HepG2 (cell line): ENCODE measurements around the gene COL9A1. TPM values are rescaled to one million over a fixed set of nuclear protein-coding genes. Genes with fewer than 3 reads are reported as not detected.

Experiments used
- ATAC-seq: fragments of 200-7000 bp; cut with Tn5 transposase; 3 replicates; pipeline ENCODE4 v1.9.1; 2020; ENCODE audit warnings: mild to moderate bottlenecking, moderate library complexity
- BruUV-seq: library from RNA; stranded (reverse); fragments of 400-500 nt; replicated peaks from 2 replicates; lab custom pipeline; 2021; lab: Mats Ljungman, UMichigan
- CTCF ChIA-PET: fragments of 300-600 bp; formaldehyde crosslinking; extraction: SDS; loops from one replicate; lab custom pipeline; 2021; ENCODE audit warnings: low total read pairs, inconsistent platforms, low intra/inter-chr PET ratio; lab: Yijun Ruan, JAX
- POLR2A ChIA-PET: fragments of 350-600 bp; sonication (Branson Sonifier 250); formaldehyde crosslinking; loops from one replicate; lab custom pipeline; 2020; ENCODE audit warnings: antibody characterized with exemption, inconsistent platforms; lab: Yijun Ruan, JAX
- DNase-seq: peaks from one replicate; pipeline ENCODE4 v3.0.0-alpha.2; 2015; ENCODE audit warnings: low spot score
- FAIRE-seq: peaks from 3 replicates; lab custom pipeline; 2011; peaks lifted over from hg19 to GRCh38; lab: Jason Lieb, UNC
- H2AFZ ChIP-seq: one replicate; pipeline ENCODE4 v1.6.1; 2011; ENCODE audit warnings: low read length, inconsistent platforms
- H3K27ac ChIP-seq: fragments of 300-600 bp; 3 replicates; pipeline ENCODE4 v1.8.0; 2011; ENCODE audit warnings: mixed run types, mild to moderate bottlenecking, mixed read lengths, low read length, inconsistent platforms; ENCODE audit not compliant: insufficient read depth; ENCODE audit errors: extremely low read length
- H3K27me3 ChIP-seq, 2 experiments: fragments of 200-600 bp in 1 of 2; 2 replicates in 1 of 2; 3 replicates in 1 of 2; pipeline versions ENCODE4 v1.6.0 to v1.8.0; 2011; ENCODE audit warnings: low read length in 2 of 2, mild to moderate bottlenecking in 2 of 2, moderate library complexity in 2 of 2, inconsistent platforms in 1 of 2; ENCODE audit not compliant: insufficient read depth in 2 of 2, control insufficient read depth in 1 of 2
- H3K36me3 ChIP-seq, 2 experiments: fragments of 200-600 bp in 1 of 2; replicated peaks in 1 of 2; 2 replicates in 1 of 2; 3 replicates in 1 of 2; pipeline versions ENCODE4 v1.5.1 to v1.8.0; 2011; ENCODE audit warnings: low read length in 2 of 2, inconsistent platforms in 1 of 2; ENCODE audit not compliant: insufficient read depth in 2 of 2, control insufficient read depth in 1 of 2
- H3K4me1 ChIP-seq: 2 replicates; pipeline ENCODE4 v1.5.1; 2012; ENCODE audit warnings: low read length, inconsistent platforms; ENCODE audit not compliant: insufficient read depth
- H3K4me2 ChIP-seq: 2 replicates; pipeline ENCODE4 v1.6.0; 2011; ENCODE audit warnings: low read depth, low read length, inconsistent platforms
- H3K4me3 ChIP-seq, 3 experiments: fragments of 200-600 bp in 1 of 3; sonication (generic), shearing (Covaris generic) in 1 of 3; replicated peaks in 1 of 3; 2 replicates each; pipeline ENCODE4 v1.5.1; 2011 to 2016; ENCODE audit warnings: low read length in 3 of 3, inconsistent platforms in 2 of 3, low read depth in 2 of 3, mild to moderate bottlenecking in 2 of 3, control low read depth in 1 of 3, mixed read lengths in 1 of 3; ENCODE audit not compliant: insufficient read depth in 1 of 3
- H3K79me2 ChIP-seq: one replicate; pipeline ENCODE4 v1.6.1; 2011; ENCODE audit warnings: low read length, inconsistent platforms; ENCODE audit not compliant: insufficient read depth
- H3K9ac ChIP-seq: 2 replicates; pipeline ENCODE4 v1.6.0; 2011; ENCODE audit warnings: mild to moderate bottlenecking, low read depth, low read length, inconsistent platforms; ENCODE audit not compliant: insufficient read depth
- H3K9me3 ChIP-seq: 2 replicates; pipeline ENCODE4 v1.5.1; 2012; ENCODE audit warnings: mild to moderate bottlenecking, low read length
- H4K20me1 ChIP-seq: 2 replicates; pipeline ENCODE4 v1.6.0; 2011; ENCODE audit warnings: inconsistent platforms, mild to moderate bottlenecking, low read length, moderate library complexity; ENCODE audit not compliant: insufficient read depth
- ATF5 ChIP-seq: sonication (generic); formaldehyde crosslinking; IDR thresholded peaks from 2 replicates; pipeline ENCODE4 v1.4.0; 2020; ENCODE audit warnings: mild to moderate bottlenecking, low read depth, missing genetic modification reagents
- CC2D1A ChIP-seq: sonication (generic); formaldehyde crosslinking; IDR thresholded peaks from 2 replicates; pipeline ENCODE4 v1.8.1; 2023; ENCODE audit warnings: mild to moderate bottlenecking, missing genetic modification reagents
- CSRNP1 ChIP-seq: sonication (generic); formaldehyde crosslinking; IDR thresholded peaks from 2 replicates; pipeline ENCODE4 v1.8.1; 2023; ENCODE audit warnings: mild to moderate bottlenecking, missing genetic modification reagents
- E2F2 ChIP-seq: sonication (generic); formaldehyde crosslinking; IDR thresholded peaks from 2 replicates; pipeline ENCODE4 v1.4.0; 2020; ENCODE audit warnings: missing genetic modification reagents, borderline replicate concordance
- HOXA7 ChIP-seq: sonication (generic); formaldehyde crosslinking; IDR thresholded peaks from 2 replicates; pipeline ENCODE4 v1.8.1; 2022; ENCODE audit warnings: mild to moderate bottlenecking, missing genetic modification reagents, moderate library complexity
- KLF6 ChIP-seq: IDR thresholded peaks from 2 replicates; pipeline ENCODE4 v1.8.0; 2016; ENCODE audit warnings: missing biosample characterization, missing genetic modification reagents
- NFE2L2 ChIP-seq: fragments of 150-350 bp; IDR thresholded peaks from 2 replicates; pipeline ENCODE4 v1.6.1; 2014; ENCODE audit warnings: low read length
- NFYB ChIP-seq: sonication (generic); formaldehyde crosslinking; IDR thresholded peaks from 2 replicates; pipeline ENCODE4 v1.4.0; 2020; ENCODE audit warnings: missing genetic modification reagents
- NR1H2 ChIP-seq: sonication (generic); formaldehyde crosslinking; IDR thresholded peaks from 2 replicates; pipeline ENCODE4 v1.8.1; 2022; ENCODE audit warnings: low read depth, missing genetic modification reagents, borderline replicate concordance
- RFXANK ChIP-seq: IDR thresholded peaks from 2 replicates; pipeline ENCODE4 v1.6.1; 2016
- SMARCE1 ChIP-seq: fragments of 450-650 bp; IDR thresholded peaks from 2 replicates; pipeline ENCODE4 v1.6.1; 2017; ENCODE audit warnings: borderline replicate concordance
- TCF12 ChIP-seq, 2 experiments: fragments of 450-650 bp in 1 of 2; sonication (generic) in 1 of 2; formaldehyde crosslinking in 1 of 2; IDR thresholded peaks; 2 replicates each; pipeline versions ENCODE4 v1.6.1 to v1.8.0; 2017 to 2022; ENCODE audit warnings: antibody characterized with exemption in 1 of 2, mild to moderate bottlenecking in 1 of 2, missing genetic modification reagents in 1 of 2, moderate library complexity in 1 of 2
- YEATS2 ChIP-seq: sonication (generic); formaldehyde crosslinking; IDR thresholded peaks from 2 replicates; pipeline ENCODE4 v1.4.0; 2020; ENCODE audit warnings: missing genetic modification reagents, borderline replicate concordance
- ZNF564 ChIP-seq: sonication (generic); formaldehyde crosslinking; IDR thresholded peaks from 2 replicates; pipeline ENCODE4 v1.8.1; 2023; ENCODE audit warnings: mild to moderate bottlenecking, missing genetic modification reagents
- WGBS: methylation state at CpG from one replicate; pipeline ENCODE4 v1.1.6; 2017; ENCODE audit warnings: low lambda C conversion rate; 5-methylcytosine and 5-hydroxymethylcytosine counted together
- in situ Hi-C: cut with HindIII; loops from 2 replicates; pipeline ENCODE4 v1.10.0; 2017; ENCODE audit warnings: low pct_unique_long_range_greater_than_20kb; ENCODE audit not compliant: extremely low pct_ligation_motif_present
- intact Hi-C: fragments of 100-400 bp; cut with micrococcal nuclease; formaldehyde crosslinking; loops from one replicate; pipeline ENCODE4 v1.10.0; 2022; ENCODE audit not compliant: unreplicated experiment
- polyA plus RNA-seq, 8 experiments: library from polyadenylated mRNA; depleted of rRNA in 3 of 8; stranded (reverse) in 7 of 8; unstranded in 1 of 8; fragments of >200 nt; fragmentation: Illumina TruSeq in 4 of 8; extraction: Trizol in 4 of 8; gene quantifications; 2 replicates each; pipeline versions ENCODE4 v1.2.1 to v1.2.3, GENCODE V29; 2011 to 2016; ENCODE audit warnings: low read depth in 4 of 8, missing spikeins in 1 of 8, mixed read lengths in 1 of 8; ENCODE audit not compliant: insufficient read depth in 1 of 8
- total RNA-seq, 5 experiments: library from RNA; depleted of rRNA; stranded (reverse); fragments of >200 nt; fragmentation: Illumina TruSeq; extraction: Trizol; gene quantifications; 2 replicates each; pipeline ENCODE4 v1.2.3, GENCODE V29; 2016; ENCODE audit warnings: low read depth in 1 of 5
- TF ChIP-seq, protein P1 (sequence below): sonication (generic); formaldehyde crosslinking; IDR thresholded peaks from 2 replicates; pipeline ENCODE4 v1.4.0; 2020; ENCODE audit warnings: missing genetic modification reagents; ENCODE audit errors: not compliant biosample characterization
- TF ChIP-seq, protein P2 (sequence below): IDR thresholded peaks from 2 replicates; pipeline ENCODE4 v1.6.1; 2016; ENCODE audit warnings: low read depth, missing genetic modification reagents, missing compliant biosample characterization

The COL9A1 gene
- total and polyA plus RNA-seq, 2 of the 13 experiments (the other 11 are each of a cell fraction or from before 2014, with no cell fraction given): 0.08 TPM; not detected in 1

- WGBS: 0% methylated on average over 2 of the region's 2 CpGs
- H3K9ac ChIP-seq: no peak overlapping the region
- no peaks in the 10 kb centered on the region for H3K27me3 ChIP-seq
- in situ Hi-C loops (no loop called here), intact Hi-C loops (no loop called here)
- H3K4me2 ChIP-seq: no peak overlapping the region
- CTCF ChIA-PET: no interaction called here
- no peaks in the 10 kb centered on the region for H3K4me1 ChIP-seq
- FAIRE-seq (no peak), DNase-seq (no peak), ATAC-seq (no peak)
- POLR2A ChIA-PET: no interaction called here
- BruUV-seq: no TSS peak
- H3K79me2 ChIP-seq: no peaks in the 10 kb centered on the region
- H3K36me3 ChIP-seq: no peaks in the 10 kb centered on the region
- no peaks in the 10 kb centered on the region for H3K9me3 ChIP-seq
- no peak overlapping the region for H2AFZ ChIP-seq
- no peak overlapping the region for H3K4me3 ChIP-seq
- H4K20me1 ChIP-seq: no peaks in the 10 kb centered on the region
- no peak overlapping the region for H3K27ac ChIP-seq
- TF ChIP-seq NFE2L2: no peak
- TF ChIP-seq, protein P1, sequence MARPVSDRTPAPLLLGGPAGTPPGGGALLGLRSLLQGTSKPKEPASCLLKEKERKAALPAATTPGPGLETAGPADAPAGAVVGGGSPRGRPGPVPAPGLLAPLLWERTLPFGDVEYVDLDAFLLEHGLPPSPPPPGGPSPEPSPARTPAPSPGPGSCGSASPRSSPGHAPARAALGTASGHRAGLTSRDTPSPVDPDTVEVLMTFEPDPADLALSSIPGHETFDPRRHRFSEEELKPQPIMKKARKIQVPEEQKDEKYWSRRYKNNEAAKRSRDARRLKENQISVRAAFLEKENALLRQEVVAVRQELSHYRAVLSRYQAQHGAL: no peak
- TF ChIP-seq KLF6 (CRISPR knock-in tag): no peak
- no peak for TF ChIP-seq NR1H2
- no peak for TF ChIP-seq CSRNP1 (CRISPR knock-in tag)
- TF ChIP-seq NFYB (CRISPR knock-in tag): no peak
- TF ChIP-seq CC2D1A (CRISPR knock-in tag): no peak
- no peak for TF ChIP-seq ATF5 (CRISPR knock-in tag)
- TF ChIP-seq E2F2 (CRISPR knock-in tag): no peak
- TF ChIP-seq YEATS2 (CRISPR knock-in tag): no peak
- TF ChIP-seq RFXANK (CRISPR knock-in tag): no peak
- no peak for TF ChIP-seq ZNF564 (CRISPR knock-in tag)
- no peak for TF ChIP-seq TCF12 (IDR thresholded peaks at IDR 0.05)
- TF ChIP-seq TCF12 (CRISPR knock-in tag; IDR thresholded peaks at IDR 0.05): no peak
- TF ChIP-seq, protein P2, sequence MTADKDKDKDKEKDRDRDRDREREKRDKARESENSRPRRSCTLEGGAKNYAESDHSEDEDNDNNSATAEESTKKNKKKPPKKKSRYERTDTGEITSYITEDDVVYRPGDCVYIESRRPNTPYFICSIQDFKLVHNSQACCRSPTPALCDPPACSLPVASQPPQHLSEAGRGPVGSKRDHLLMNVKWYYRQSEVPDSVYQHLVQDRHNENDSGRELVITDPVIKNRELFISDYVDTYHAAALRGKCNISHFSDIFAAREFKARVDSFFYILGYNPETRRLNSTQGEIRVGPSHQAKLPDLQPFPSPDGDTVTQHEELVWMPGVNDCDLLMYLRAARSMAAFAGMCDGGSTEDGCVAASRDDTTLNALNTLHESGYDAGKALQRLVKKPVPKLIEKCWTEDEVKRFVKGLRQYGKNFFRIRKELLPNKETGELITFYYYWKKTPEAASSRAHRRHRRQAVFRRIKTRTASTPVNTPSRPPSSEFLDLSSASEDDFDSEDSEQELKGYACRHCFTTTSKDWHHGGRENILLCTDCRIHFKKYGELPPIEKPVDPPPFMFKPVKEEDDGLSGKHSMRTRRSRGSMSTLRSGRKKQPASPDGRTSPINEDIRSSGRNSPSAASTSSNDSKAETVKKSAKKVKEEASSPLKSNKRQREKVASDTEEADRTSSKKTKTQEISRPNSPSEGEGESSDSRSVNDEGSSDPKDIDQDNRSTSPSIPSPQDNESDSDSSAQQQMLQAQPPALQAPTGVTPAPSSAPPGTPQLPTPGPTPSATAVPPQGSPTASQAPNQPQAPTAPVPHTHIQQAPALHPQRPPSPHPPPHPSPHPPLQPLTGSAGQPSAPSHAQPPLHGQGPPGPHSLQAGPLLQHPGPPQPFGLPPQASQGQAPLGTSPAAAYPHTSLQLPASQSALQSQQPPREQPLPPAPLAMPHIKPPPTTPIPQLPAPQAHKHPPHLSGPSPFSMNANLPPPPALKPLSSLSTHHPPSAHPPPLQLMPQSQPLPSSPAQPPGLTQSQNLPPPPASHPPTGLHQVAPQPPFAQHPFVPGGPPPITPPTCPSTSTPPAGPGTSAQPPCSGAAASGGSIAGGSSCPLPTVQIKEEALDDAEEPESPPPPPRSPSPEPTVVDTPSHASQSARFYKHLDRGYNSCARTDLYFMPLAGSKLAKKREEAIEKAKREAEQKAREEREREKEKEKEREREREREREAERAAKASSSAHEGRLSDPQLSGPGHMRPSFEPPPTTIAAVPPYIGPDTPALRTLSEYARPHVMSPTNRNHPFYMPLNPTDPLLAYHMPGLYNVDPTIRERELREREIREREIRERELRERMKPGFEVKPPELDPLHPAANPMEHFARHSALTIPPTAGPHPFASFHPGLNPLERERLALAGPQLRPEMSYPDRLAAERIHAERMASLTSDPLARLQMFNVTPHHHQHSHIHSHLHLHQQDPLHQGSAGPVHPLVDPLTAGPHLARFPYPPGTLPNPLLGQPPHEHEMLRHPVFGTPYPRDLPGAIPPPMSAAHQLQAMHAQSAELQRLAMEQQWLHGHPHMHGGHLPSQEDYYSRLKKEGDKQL (CRISPR knock-in tag): no peak
- TF ChIP-seq SMARCE1: no peak
- no peak for TF ChIP-seq HOXA7 (CRISPR knock-in tag)
Measured at GRCh38 chr6:70172252-70172651, 130.6 kb downstream of the COL9A1 start.
